ENCODE results near the gene GATAD2B.

DNA sequence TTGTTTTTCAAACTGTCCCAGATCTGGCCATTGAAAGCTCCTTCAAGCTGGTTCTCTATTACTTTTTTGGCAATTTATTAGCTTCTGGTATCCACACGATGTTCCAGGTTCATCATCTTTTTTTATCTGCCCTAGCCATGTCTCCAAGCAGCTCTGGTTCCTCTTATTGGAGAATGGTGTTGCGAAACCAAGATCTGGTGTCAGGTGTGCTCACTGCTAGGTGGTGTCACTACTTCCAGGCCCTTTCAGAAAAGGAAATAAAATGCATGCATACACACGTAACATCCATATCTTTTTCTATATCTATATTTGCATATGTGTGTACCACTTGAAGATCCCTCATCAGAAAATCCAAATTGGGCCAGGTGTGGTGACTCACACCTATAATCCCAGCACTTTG, 53.3 kb downstream of the GATAD2B start:
- no peak for TF ChIP-seq ZSCAN23 (tag by site-specific recombination; IDR thresholded peaks at IDR 0.05)
- TF ChIP-seq, protein P1, sequence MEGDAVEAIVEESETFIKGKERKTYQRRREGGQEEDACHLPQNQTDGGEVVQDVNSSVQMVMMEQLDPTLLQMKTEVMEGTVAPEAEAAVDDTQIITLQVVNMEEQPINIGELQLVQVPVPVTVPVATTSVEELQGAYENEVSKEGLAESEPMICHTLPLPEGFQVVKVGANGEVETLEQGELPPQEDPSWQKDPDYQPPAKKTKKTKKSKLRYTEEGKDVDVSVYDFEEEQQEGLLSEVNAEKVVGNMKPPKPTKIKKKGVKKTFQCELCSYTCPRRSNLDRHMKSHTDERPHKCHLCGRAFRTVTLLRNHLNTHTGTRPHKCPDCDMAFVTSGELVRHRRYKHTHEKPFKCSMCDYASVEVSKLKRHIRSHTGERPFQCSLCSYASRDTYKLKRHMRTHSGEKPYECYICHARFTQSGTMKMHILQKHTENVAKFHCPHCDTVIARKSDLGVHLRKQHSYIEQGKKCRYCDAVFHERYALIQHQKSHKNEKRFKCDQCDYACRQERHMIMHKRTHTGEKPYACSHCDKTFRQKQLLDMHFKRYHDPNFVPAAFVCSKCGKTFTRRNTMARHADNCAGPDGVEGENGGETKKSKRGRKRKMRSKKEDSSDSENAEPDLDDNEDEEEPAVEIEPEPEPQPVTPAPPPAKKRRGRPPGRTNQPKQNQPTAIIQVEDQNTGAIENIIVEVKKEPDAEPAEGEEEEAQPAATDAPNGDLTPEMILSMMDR (tag by site-specific recombination; IDR thresholded peaks at IDR 0.05) = no peak
- TF ChIP-seq ZBTB17 (tag by site-specific recombination; IDR thresholded peaks at IDR 0.05) = no peak
- no peak for TF ChIP-seq ZNF501 (tag by site-specific recombination; IDR thresholded peaks at IDR 0.05)
- peak; percentile 93 for TF ChIP-seq SETDB1 (IDR thresholded peaks at IDR 0.05; ENCODE audit: insufficient read length, low read length)
- TF ChIP-seq ZNF596 (tag by site-specific recombination; IDR thresholded peaks at IDR 0.05) = no peak
- TF ChIP-seq ZBTB20 (tag by site-specific recombination; IDR thresholded peaks at IDR 0.05) = no peak
- no peak for TF ChIP-seq ZFP41 (tag by site-specific recombination; IDR thresholded peaks at IDR 0.05; ENCODE audit: borderline replicate concordance)
